Measurements from ENCODE around the gene CNPY1. TPM values are rescaled to one million over a fixed set of nuclear protein-coding genes. Genes with fewer than 3 reads are reported as not detected.
A peak's percentile ranks its signal among the peaks of the same experiment; 100 is the strongest.

The CNPY1 gene
- total RNA-seq, 1 donor = not detected

DNA sequence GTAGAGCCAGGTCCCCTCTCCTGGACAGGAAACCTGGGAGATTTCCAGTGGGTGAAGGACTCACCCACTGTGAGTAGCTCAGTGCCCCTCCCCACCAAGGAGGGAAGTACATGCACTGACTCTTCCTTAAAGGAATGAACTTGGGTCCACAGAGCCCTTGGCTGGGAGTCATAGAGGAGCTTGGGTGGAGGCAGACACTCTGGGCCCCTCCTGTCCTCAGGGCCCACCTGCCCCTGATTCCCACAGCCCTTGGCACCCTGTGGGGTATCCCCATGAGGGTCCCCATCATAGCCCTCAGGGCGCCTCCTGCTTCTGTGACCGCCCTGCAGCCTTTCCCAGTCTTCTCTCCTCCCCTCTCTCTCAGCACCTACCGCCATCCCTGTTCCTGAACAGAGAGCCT lies 84.7 kb downstream of the CNPY1 start:
- Histone ChIP-seq H3K9me3 (ENCODE audit: low read depth, low read length) (no peaks in the 10 kb centered on the region), H3K27me3 (ENCODE audit: insufficient read depth, low read length) (peaks cover 87% of the 10 kb centered on the region), H3K4me3 (ENCODE audit: low read length) (no peak overlapping the region), H3K4me1 (ENCODE audit: insufficient read depth, low read length) (peaks cover 25% of the 10 kb centered on the region)

DNA sequence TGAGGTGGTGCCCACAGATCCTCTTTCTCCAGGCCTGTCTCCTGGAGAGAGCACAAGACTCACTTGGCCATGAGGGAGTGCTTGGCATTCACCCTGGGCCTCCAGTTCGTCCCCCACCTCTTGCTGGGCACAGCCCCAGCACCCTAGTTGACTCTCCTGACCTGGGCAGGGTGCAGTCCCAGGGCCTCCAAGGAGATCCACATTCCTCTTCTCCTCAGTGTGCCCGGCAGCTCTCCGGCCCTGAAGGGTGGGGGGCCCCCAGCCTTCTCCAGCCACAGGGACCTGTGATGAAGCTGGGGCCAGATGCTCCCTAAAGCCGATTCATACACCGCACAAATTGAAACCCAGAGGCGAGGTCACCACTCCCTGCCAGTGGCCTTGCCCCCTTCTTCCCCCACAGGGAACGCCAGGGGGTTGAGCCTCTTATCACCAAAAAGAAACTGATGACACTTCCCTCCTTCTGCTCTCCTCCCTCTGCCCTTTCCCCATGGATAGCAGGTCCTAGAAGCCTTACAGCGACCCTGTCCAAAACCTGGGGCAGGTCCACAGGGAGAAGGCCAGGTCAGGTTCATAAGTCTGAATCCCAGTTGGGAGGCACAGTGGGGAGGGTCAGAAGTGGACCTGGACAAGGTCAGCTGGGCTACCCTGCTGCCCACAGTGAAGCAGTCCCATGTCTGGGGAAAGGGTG lies 85.3 kb downstream of the CNPY1 start:
- peaks cover 20% of the 10 kb centered on the region for H3K4me1 ChIP-seq (ENCODE audit: insufficient read depth, low read length)
- H3K9me3 ChIP-seq (ENCODE audit: low read depth, low read length) = no peaks in the 10 kb centered on the region
- peaks cover 87% of the 10 kb centered on the region for H3K27me3 ChIP-seq (ENCODE audit: insufficient read depth, low read length)
- no peak overlapping the region for H3K4me3 ChIP-seq (ENCODE audit: low read length)

DNA sequence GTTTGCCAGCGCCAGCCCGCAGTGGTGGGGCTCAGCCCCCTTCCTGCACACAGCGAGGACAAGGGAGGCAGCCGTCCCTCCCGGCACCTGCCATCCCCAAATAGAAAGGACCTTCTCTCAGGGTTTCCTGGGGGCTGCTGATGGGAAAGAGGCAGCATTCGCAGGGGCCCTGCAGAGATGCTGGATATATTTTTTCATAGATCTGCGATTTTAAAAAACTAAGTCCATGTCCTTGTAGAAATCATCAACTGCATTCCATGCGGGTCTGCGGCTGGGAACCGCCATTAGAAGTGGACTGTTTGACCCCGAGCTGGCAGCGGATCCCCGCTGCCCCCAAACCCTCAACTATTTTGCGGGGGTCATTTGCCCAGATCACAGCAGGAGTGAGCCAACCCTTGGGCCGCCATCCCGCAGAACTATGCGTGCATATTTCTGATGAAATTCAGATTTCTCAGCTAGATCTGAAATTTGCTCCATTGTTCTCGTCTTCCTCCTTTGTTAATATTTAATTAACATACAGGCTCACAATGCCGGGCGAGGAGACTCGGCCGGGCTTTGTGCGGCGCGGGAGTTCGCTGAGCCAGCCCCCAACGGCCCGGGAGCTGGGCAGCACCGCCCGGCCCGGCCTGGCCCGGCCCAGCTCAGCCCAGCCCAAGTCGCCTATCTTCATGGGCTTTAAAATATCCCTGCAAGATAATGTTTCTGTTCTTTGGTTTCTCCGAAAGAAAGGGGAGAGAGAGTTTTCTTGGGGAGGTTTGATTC lies 86.5 kb downstream of the CNPY1 start:
- H3K9me3 ChIP-seq (ENCODE audit: low read depth, low read length) = no peaks in the 10 kb centered on the region
- H3K4me3 ChIP-seq (ENCODE audit: low read length) = no peak overlapping the region
- H3K4me1 ChIP-seq (ENCODE audit: insufficient read depth, low read length) = peaks cover 19% of the 10 kb centered on the region
- H3K27me3 ChIP-seq (ENCODE audit: insufficient read depth, low read length) = peaks cover 87% of the 10 kb centered on the region

DNA sequence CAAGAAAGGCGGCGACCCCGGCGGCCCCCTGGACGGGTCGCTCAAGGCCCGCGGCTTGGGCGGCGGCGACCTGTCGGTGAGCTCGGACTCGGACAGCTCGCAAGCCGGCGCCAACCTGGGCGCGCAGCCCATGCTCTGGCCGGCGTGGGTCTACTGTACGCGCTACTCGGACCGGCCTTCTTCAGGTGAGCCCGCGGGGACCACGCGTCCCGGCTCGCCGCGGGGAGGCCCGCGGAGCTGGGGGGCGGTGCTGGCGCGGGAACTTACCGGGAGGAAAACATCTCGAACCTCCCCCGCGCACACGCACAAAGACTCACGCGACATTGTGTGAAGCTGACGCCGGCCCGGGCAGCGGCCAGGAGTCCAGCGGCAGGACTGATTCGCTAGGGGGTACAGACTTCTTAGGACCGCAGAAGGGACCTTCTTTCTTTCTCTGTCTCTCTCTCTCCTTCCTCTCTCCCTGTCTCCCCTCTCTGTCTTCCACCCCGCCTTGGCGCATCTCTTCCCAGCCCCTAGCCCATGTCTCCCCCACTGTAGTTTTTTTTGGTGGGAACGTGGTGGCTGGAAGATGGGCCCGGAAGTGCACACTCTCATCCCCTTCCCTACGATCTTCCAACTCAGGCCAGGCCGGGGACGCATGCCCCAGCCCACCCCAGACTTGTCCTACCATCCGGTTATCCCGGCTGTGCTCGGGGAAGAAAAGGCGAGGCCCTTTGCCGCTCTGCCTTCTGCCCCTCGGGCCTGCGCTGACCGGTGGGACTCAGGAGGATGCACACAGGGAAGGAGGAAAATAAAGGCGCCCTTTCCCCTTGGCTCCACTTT lies 87.3 kb downstream of the CNPY1 start:
- Histone ChIP-seq H3K27me3 (ENCODE audit: insufficient read depth, low read length) (peaks cover 87% of the 10 kb centered on the region), H3K4me1 (ENCODE audit: insufficient read depth, low read length) (peaks cover 24% of the 10 kb centered on the region), H3K9me3 (ENCODE audit: low read depth, low read length) (no peaks in the 10 kb centered on the region), H3K4me3 (ENCODE audit: low read length) (no peak overlapping the region)

DNA sequence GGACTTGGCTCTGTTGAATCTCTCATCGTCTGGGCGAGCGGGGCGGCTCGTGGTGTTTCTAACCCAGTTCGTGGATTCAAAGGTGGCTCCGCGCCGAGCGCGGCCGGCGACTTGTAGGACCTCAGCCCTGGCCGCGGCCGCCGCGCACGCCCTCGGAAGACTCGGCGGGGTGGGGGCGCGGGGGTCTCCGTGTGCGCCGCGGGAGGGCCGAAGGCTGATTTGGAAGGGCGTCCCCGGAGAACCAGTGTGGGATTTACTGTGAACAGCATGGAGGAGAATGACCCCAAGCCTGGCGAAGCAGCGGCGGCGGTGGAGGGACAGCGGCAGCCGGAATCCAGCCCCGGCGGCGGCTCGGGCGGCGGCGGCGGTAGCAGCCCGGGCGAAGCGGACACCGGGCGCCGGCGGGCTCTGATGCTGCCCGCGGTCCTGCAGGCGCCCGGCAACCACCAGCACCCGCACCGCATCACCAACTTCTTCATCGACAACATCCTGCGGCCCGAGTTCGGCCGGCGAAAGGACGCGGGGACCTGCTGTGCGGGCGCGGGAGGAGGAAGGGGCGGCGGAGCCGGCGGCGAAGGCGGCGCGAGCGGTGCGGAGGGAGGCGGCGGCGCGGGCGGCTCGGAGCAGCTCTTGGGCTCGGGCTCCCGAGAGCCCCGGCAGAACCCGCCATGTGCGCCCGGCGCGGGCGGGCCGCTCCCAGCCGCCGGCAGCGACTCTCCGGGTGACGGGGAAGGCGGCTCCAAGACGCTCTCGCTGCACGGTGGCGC lies 88.1 kb downstream of the CNPY1 start, which contains the start of gene EN2:
Gene EN2, plus strand, starts transcription at position 19 of the 767 bp plus-strand sequence. Its CDS starts 249 bp downstream, at position 268.
- H3K4me1 ChIP-seq (ENCODE audit: insufficient read depth, low read length) = peaks cover 24% of the 10 kb centered on the region
- peaks cover 85% of the 10 kb centered on the region for H3K27me3 ChIP-seq (ENCODE audit: insufficient read depth, low read length)
- H3K9me3 ChIP-seq (ENCODE audit: low read depth, low read length) = no peaks in the 10 kb centered on the region
- H3K4me3 ChIP-seq (ENCODE audit: low read length) = peak within 1 kb of the TSS; percentile 18

DNA sequence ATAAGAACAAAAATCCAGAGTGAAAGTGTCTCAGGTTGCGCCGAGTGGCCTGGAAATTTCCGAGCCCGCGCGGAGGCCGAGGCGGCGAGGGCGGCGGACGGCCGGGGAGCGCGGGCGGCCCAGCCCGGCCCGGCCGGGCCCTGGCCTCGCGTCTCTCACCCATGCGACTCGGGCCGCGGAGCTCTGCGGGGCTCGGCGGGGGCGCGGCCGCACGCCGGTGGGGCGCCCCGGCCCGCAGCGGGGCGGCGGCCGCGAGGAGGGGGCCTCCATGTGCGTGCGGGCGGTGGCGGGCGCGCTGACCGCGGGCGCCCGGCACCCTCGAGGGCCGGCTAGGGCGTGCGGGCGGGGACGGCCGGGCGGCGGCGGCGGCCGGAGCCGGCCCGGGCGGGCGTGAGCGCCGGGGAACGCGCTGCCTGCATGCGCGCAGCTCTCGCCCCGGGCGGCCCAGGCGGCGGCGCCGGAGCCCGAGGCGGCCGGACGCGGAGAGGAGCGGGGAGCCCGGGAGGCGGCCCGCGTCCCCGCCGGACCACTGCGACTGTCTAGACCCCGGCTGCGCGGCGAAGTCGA lies 88.7 kb downstream of the CNPY1 start:
- Histone ChIP-seq H3K4me3 (ENCODE audit: low read length) (peak overlapping the region; percentile 18), H3K9me3 (ENCODE audit: low read depth, low read length) (no peaks in the 10 kb centered on the region), H3K4me1 (ENCODE audit: insufficient read depth, low read length) (peaks cover 24% of the 10 kb centered on the region), H3K27me3 (ENCODE audit: insufficient read depth, low read length) (peaks cover 85% of the 10 kb centered on the region)

DNA sequence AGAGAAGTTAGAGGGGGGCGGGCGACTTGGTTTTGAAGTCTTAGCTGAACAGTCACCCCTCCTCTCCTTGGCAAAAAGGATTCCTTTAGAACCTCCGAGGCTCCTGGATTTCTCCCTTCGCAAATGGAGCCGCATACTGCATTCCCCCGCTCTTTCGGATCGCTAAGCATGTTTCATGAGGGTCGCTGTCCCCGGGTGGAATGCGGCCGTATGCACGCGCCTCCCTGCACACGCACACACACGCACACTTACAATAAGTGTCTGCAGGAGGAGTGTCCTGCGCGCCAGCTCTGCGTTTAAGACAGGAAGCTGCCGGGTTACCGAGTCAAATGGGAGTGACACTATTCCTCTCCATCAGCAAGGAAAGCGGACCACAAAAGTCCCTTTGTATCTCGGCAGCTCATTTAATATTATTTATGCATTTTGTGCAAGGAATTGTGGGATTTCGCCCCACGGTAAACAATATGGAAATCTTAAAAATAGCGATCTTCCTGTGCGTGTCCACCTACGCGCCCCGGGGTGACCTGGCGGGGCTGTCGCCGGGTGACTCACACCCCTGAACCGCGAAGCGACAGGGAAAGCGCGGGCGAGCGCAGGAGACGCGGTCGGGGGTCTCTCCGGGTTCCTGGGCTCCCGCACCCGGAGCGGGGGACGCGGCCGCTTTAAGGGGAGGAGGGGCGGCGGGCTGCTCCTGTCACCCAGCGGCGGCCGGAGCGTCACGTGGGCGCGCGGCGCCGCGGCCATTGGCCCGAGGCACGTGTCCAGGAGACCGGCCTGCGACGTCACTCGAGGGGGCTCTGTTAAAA lies 89.4 kb downstream of the CNPY1 start:
- Histone ChIP-seq H3K4me3 (ENCODE audit: low read length) (peak overlapping the region; percentile 18), H3K4me1 (ENCODE audit: insufficient read depth, low read length) (peaks cover 24% of the 10 kb centered on the region), H3K9me3 (ENCODE audit: low read depth, low read length) (no peaks in the 10 kb centered on the region), H3K27me3 (ENCODE audit: insufficient read depth, low read length) (peaks cover 85% of the 10 kb centered on the region)

DNA sequence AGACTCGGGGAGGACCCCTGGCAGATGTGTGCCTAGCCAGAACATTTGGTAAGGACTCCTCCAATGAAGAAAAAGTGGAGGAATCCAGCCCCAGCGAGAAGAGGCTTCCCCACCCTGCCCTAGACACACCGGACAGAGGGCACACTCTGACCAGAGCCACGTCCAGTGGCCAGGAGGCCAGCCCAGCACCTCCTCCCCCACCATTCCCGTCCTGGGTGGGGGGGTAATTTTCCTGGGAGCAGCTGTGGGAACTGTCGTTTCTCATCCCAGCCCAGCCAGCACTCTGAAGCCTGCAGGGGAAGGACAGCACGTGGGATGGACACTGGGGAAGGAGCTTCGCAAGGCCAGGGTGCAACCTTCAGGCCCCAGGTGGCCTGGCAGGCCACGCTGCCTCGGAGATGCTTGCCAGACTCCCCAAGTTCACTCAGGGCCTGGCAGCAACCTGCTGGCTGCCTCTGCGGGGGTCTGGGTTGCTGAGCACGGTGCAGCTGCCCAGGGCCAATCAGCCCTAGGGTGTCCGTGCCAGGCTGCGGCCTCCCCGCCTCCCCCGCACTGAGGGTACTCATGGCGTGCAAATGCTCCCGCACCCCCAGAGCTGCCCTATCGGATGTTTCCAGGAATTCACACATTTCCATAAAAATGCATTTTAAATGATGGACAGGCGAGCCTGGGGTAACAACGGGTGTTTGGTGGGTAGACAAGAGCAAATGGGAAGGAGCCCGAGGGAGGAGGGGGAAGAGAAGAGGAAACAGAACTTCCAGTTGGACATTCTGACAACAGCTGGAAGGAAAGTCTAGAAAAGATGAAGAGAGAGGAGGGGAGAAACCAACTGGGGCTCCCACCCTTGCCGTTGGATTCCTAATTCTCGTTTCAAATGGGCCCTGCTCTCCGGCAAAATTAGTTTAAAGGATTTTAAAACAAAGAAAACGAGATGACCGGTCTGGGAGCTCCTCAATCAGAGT lies 90.3 kb downstream of the CNPY1 start:
- Histone ChIP-seq H3K4me3 (ENCODE audit: low read length) (no peak overlapping the region), H3K4me1 (ENCODE audit: insufficient read depth, low read length) (peaks cover 24% of the 10 kb centered on the region), H3K27me3 (ENCODE audit: insufficient read depth, low read length) (peaks cover 85% of the 10 kb centered on the region), H3K9me3 (ENCODE audit: low read depth, low read length) (no peaks in the 10 kb centered on the region)

DNA sequence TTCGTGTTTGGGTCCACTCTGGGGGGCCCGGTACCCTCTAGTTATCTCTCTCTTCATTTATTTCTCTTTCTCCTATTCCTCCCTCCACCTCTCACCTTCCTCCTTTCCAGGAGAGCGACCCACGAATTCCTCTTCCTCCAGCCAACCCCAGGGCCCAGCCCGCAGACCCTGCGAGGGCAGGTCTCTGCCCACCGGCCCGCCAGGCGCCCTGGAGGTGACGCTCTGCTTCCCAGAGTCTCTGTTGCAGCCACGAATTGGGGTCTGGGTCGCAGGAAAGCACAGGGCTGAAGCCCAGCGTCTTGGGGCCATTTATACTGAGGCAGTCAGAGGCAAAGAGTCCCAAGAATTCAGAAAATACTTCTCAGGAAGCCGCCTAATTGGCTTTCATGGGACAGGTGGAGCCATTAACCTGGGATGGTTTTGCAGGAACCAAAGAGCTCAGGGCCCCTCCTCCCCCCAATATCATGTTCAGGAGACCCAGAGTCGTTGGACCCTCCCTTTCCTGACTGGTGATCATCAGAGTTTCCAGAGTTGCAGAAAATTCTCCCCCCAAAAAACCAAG lies 91.1 kb downstream of the CNPY1 start:
- peaks cover 24% of the 10 kb centered on the region for H3K4me1 ChIP-seq (ENCODE audit: insufficient read depth, low read length)
- no peak overlapping the region for H3K4me3 ChIP-seq (ENCODE audit: low read length)
- H3K9me3 ChIP-seq (ENCODE audit: low read depth, low read length) = no peaks in the 10 kb centered on the region
- H3K27me3 ChIP-seq (ENCODE audit: insufficient read depth, low read length) = peaks cover 85% of the 10 kb centered on the region

DNA sequence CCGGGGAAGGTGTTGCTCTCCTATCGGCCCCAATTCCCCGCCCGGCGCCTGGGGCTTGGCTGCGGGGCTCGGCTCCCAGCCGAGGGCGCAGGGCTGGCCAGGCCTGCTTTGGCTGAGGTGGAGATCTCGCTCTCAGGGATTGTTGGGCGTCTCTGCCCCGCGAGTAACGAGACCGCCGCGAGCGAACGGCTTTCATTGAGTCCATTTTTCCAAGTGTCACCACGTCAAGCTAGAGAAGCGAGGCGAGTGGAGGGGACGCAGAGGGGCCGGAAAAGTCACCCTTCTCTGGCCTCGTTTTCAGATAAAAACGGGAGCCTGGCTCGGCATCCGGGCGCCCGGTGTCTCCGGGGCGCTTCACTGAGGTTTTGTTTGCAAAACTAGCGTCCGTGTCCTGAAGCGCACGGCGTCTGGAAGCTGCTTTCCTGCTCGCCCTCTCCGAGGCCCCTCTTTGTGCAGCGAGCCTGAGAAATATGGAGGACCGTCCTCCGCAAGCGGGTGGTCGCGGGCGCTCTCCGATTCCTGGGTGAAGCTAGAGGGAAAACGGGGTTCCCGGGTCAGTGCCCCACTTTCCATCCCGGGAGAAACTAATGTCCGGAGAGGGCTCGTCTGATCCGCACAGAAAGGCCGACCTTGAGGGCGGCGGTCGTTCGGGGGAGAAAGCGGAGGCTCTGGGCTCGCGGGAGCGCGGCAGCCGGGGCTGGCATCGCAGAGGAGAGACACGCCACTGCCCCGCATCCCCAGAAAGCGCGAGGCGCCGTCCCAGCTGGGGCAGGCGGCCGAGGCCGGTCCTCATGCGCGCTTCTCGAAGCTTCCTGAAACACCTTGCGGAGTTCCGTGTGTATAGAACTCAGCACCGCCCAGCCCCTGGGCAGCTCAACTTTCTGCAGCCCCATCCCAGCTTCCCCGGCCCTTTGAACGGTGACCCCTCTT lies 91.9 kb downstream of the CNPY1 start:
- Histone ChIP-seq H3K4me1 (ENCODE audit: insufficient read depth, low read length) (peaks cover 23% of the 10 kb centered on the region), H3K9me3 (ENCODE audit: low read depth, low read length) (no peaks in the 10 kb centered on the region), H3K27me3 (ENCODE audit: insufficient read depth, low read length) (peaks cover 83% of the 10 kb centered on the region), H3K4me3 (ENCODE audit: low read length) (no peak overlapping the region)

DNA sequence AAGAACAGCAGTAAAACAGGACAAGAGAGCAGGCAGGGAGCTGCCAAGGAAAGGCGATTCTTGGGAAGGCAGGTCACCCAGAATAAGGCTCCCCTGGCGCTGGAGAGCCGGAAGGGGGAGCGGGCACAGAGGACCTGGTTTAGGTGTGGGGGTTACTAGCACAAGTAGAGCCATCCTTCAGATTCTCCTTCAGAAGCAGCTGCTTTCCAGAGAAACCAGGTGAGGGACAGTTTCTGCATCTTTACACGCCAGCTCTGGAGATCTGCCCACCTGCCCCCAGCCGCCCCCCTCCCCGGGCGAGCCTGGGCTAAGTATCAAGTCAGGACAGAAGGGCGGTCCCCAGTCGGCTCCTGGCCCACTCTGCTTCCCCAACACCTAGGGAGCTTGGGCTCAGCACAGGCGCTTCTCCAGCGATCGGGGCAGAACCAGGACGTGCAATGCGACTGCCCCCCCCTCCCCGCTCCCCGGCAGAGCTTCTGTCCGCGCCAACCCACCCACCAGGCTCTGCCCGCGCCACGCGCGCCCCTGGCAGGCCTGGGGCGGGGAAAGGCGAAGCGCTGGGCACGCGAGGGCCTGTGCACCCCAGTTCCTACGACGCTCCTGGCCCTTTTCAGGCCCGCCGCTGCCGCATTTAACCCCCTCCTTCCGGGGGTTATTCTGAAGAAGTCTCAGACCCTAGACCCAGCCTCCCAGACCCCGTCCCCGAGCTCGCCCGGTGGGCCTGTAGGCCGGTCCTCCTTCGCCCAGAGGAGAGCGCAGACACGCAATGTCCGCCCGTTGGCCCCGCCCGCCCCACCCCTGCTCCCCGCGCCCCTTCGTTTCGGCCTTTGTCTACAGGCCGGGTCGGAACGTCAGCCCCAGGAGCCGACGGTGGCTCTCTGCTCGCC lies 92.8 kb downstream of the CNPY1 start:
- Histone ChIP-seq H3K9me3 (ENCODE audit: low read depth, low read length) (no peaks in the 10 kb centered on the region), H3K27me3 (ENCODE audit: insufficient read depth, low read length) (peaks cover 82% of the 10 kb centered on the region)

More for the DNA sequence above, 92.8 kb downstream of the CNPY1 start:
- Histone ChIP-seq H3K4me3 (ENCODE audit: low read length) (no peak overlapping the region), H3K4me1 (ENCODE audit: insufficient read depth, low read length) (peaks cover 13% of the 10 kb centered on the region)

All from mononuclear cell (primary cell).